ENCODE measurements around the gene ZBTB8A. TPM values are rescaled to one million over a fixed set of nuclear protein-coding genes. Genes with fewer than 3 reads are reported as not detected.

ZBTB8A gene
- total and polyA plus RNA-seq, 2 of the 13 experiments (the other 11 are each of a cell fraction or from before 2014, with no cell fraction given), result 1.3 to 3.7 TPM

- no peak for TF ChIP-seq POGZ (CRISPR knock-in tag; IDR thresholded peaks at IDR 0.05)
- TF ChIP-seq ASH2L (IDR thresholded peaks at IDR 0.05; ENCODE audit: insufficient read length, low read depth, low read length), result no peak
- TF ChIP-seq ZNF577 (CRISPR knock-in tag; IDR thresholded peaks at IDR 0.05; ENCODE audit: borderline replicate concordance, low read depth), result no peak
- no peak for TF ChIP-seq ZFP37 (CRISPR knock-in tag; IDR thresholded peaks at IDR 0.05; ENCODE audit: borderline replicate concordance)
- no peak for TF ChIP-seq ZNF563 (CRISPR knock-in tag; IDR thresholded peaks at IDR 0.05)
- TF ChIP-seq ZMYM4 (CRISPR knock-in tag; IDR thresholded peaks at IDR 0.05), result 0 out of 2 replicates have a peak, but pooled peaks have one; percentile 3
- no peak for TF ChIP-seq CAMTA2 (CRISPR knock-in tag; IDR thresholded peaks at IDR 0.05; ENCODE audit: borderline replicate concordance)
- no peak; the same call in 1 of the 2 replicates for TF ChIP-seq ZNF138 (CRISPR knock-in tag; IDR thresholded peaks at IDR 0.05; ENCODE audit: low read depth)
- TF ChIP-seq RFXANK (CRISPR knock-in tag; IDR thresholded peaks at IDR 0.05), result peak; percentile 42; the same call in 1 of the 2 replicates
- TF ChIP-seq SUZ12 (IDR thresholded peaks at IDR 0.05; ENCODE audit: low read depth, low read length), result no peak
- TF ChIP-seq ZNF224 (CRISPR knock-in tag; IDR thresholded peaks at IDR 0.05), result no peak
- no peak for TF ChIP-seq PRMT3 (CRISPR knock-in tag; IDR thresholded peaks at IDR 0.05; ENCODE audit: borderline replicate concordance, low read depth)
- TF ChIP-seq ZNF318 (CRISPR knock-in tag; IDR thresholded peaks at IDR 0.05), result no peak
- no peak for TF ChIP-seq TFAP4 (IDR thresholded peaks at IDR 0.05; ENCODE audit: borderline replicate concordance, low read depth)
- TF ChIP-seq FIP1L1 (IDR thresholded peaks at IDR 0.05; ENCODE audit: borderline replicate concordance, insufficient read depth, low read depth, low read length), result no peak
- no peak; the same call in 1 of the 2 replicates for TF ChIP-seq ZNF784 (CRISPR knock-in tag; IDR thresholded peaks at IDR 0.05; ENCODE audit: borderline replicate concordance)
- TF ChIP-seq DR1 (CRISPR knock-in tag; IDR thresholded peaks at IDR 0.05), result no peak
- TF ChIP-seq ETS1 (CRISPR knock-in tag; IDR thresholded peaks at IDR 0.05), result no peak
Observed at GRCh38 chr1:32650248-32650751, 111.1 kb downstream of the ZBTB8A start, which contains the start of gene ZBTB8OS (continued).

Data from HepG2 (cell line).